GM23248 (cell line): ENCODE results near the gene HTR2A. TPM values are rescaled to one million over a fixed set of nuclear protein-coding genes. Genes with fewer than 3 reads are reported as not detected.
A peak's percentile ranks its signal among the peaks of the same experiment; 100 is the strongest.

Experiments
- DNase-seq: peaks from one replicate; pipeline ENCODE4 v3.0.0-alpha.2; 2015
- H2AFZ ChIP-seq: fragments of 200-600 bp; sonication (generic); 2 replicates; pipeline ENCODE4 v1.6.1; 2016; ENCODE audit warnings: antibody characterized with exemption
- H3F3A ChIP-seq: fragments of 200-600 bp; sonication (generic); 2 replicates; pipeline ENCODE4 v1.6.1; 2016; ENCODE audit warnings: mild to moderate bottlenecking, antibody characterized with exemption, mixed run types; ENCODE audit not compliant: insufficient read depth
- H3K27ac ChIP-seq: fragments of 200-600 bp; sonication (generic); 2 replicates; pipeline ENCODE4 v1.5.1; 2016; ENCODE audit warnings: mild to moderate bottlenecking
- H3K27me3 ChIP-seq: fragments of 200-600 bp; sonication (generic); replicated peaks from 2 replicates; pipeline ENCODE4 v1.6.1; 2016; ENCODE audit warnings: mild to moderate bottlenecking; ENCODE audit not compliant: insufficient read depth
- H3K36me3 ChIP-seq: fragments of 200-600 bp; sonication (generic); 2 replicates; pipeline ENCODE4 v1.6.1; 2016; ENCODE audit warnings: low read depth, mild to moderate bottlenecking
- H3K4me1 ChIP-seq: fragments of 200-600 bp; sonication (generic); 2 replicates; pipeline ENCODE4 v1.6.1; 2016; ENCODE audit warnings: mild to moderate bottlenecking; ENCODE audit not compliant: insufficient read depth
- H3K4me2 ChIP-seq: fragments of 200-600 bp; sonication (generic); one replicate; pipeline ENCODE4 v1.6.1; 2016; ENCODE audit warnings: mild to moderate bottlenecking; ENCODE audit not compliant: unreplicated experiment
- H3K4me3 ChIP-seq: fragments of 200-600 bp; sonication (generic); 2 replicates; pipeline ENCODE4 v1.5.1; 2016; ENCODE audit warnings: mild to moderate bottlenecking
- H3K79me2 ChIP-seq: fragments of 200-600 bp; sonication (generic); 2 replicates; pipeline ENCODE4 v1.6.1; 2016; ENCODE audit warnings: mild to moderate bottlenecking; ENCODE audit not compliant: insufficient read depth
- H3K9ac ChIP-seq: fragments of 200-600 bp; sonication (generic); 2 replicates; pipeline ENCODE4 v1.6.1; 2016; ENCODE audit warnings: mild to moderate bottlenecking
- H3K9me2 ChIP-seq: fragments of 200-600 bp; sonication (generic); 2 replicates; pipeline ENCODE4 v1.6.1; 2016; ENCODE audit warnings: mixed run types, mild to moderate bottlenecking, moderate library complexity; ENCODE audit not compliant: insufficient read depth
- H3K9me3 ChIP-seq: fragments of 200-600 bp; sonication (generic); one replicate; pipeline ENCODE4 v1.6.1; 2017; ENCODE audit warnings: low read depth
- H4K20me1 ChIP-seq: fragments of 200-600 bp; sonication (generic); 2 replicates; pipeline ENCODE4 v1.6.0; 2016; ENCODE audit not compliant: insufficient read depth
- EZH2 ChIP-seq: fragments of 200-600 bp; sonication (generic); IDR thresholded peaks from 2 replicates; pipeline ENCODE4 v1.6.1; 2018; ENCODE audit warnings: antibody characterized with exemption, mild to moderate bottlenecking; ENCODE audit not compliant: insufficient read depth, poor library complexity, severe bottlenecking
- EZH2phosphoT487 ChIP-seq: fragments of 200-600 bp; sonication (generic); IDR thresholded peaks from 2 replicates; pipeline ENCODE4 v1.6.1; 2018; ENCODE audit warnings: antibody characterized with exemption, moderate library complexity, mild to moderate bottlenecking, low read depth; ENCODE audit not compliant: insufficient read depth
- WGBS, 2 experiments: methylation state at CpG; one replicate each; pipeline ENCODE4 v1.1.6; 2015 to 2017; ENCODE audit warnings: low lambda C conversion rate in 2 of 2, low coverage in 1 of 2; ENCODE audit errors: missing lambda C conversion rate in 2 of 2; 5-methylcytosine and 5-hydroxymethylcytosine counted together
- in situ Hi-C: fragments of 300-500 bp; cut with MboI; formaldehyde crosslinking; loops from 2 replicates; pipeline ENCODE4 v1.15.0; 2020
- polyA plus RNA-seq: library from polyadenylated mRNA; unstranded; fragments of >200 nt; fragmentation: Nextera tagmentation; extraction: Ambion mirVana; gene quantifications from 2 replicates; pipeline ENCODE4 v1.2.1, GENCODE V29; 2016
- total RNA-seq: library from RNA; depleted of rRNA; stranded (reverse); fragments of >200 nt; shearing (Covaris generic); gene quantifications from 2 replicates; pipeline ENCODE4 v1.2.3, GENCODE V29; 2014

HTR2A gene
- total and polyA plus RNA-seq, 2 experiments from 2014 or later, result 2.0 to 2.1 TPM

DNA sequence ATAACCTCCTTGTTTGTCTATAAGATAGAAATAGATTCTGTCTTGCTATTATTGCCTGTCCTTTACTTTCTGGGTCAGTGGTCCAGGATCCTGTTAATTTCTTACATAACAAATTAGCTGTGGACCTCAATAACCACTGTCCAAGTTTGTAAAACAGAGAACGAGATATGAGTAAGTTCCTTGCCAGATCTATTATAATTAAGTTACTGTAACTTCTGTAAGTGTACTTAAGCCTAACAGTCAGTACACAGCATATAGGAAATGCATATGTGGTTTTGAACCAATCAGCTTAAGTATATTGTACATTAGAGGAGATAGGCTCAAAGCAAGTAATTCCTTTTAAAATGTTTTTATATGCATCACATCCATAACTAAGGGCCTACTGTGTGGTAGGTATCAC lies 34.9 kb downstream of the HTR2A start:
- no peaks in the 10 kb centered on the region for H3K9me3 ChIP-seq
- WGBS, 2 experiments, result 75 to 93% methylated on average over 1 of the region's 1 CpG
- no peaks in the 10 kb centered on the region for H3K79me2 ChIP-seq
- H3K27ac ChIP-seq, result no peak overlapping the region
- in situ Hi-C loops, result no loop called here
- H3K4me3 ChIP-seq, result no peak overlapping the region
- DNase-seq, result no peak
- no peak overlapping the region for H3K4me2 ChIP-seq
- no peaks in the 10 kb centered on the region for H3K9me2 ChIP-seq
- H4K20me1 ChIP-seq, result no peaks in the 10 kb centered on the region
- H2AFZ ChIP-seq, result no peak overlapping the region
- H3K27me3 ChIP-seq, result no peaks in the 10 kb centered on the region
- no peaks in the 10 kb centered on the region; the same call in 1 of the 2 replicates for H3F3A ChIP-seq
- peaks cover 14% of the 10 kb centered on the region for H3K4me1 ChIP-seq
- no peaks in the 10 kb centered on the region for H3K36me3 ChIP-seq
- TF ChIP-seq EZH2 (no peak), EZH2phosphoT487 (no peak)
- H3K9ac ChIP-seq, result no peak overlapping the region

DNA sequence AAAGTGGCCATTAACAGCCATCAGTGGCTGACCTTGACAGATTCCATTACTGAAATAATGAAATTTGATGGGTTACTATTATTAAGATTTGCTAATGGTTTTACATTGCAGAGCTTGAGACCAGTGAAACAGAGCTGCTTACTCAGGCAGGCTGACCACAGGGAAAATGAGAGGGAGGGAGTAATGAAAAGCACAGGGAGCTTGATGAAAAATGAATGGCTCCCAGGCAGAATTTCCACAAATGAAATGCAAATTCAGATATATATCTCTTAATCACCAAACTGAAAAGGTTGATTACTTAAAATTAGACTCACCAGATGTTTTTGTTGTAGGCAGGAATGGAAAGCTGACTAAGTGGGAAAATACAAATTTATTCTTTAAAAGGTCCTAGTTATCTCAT lies 36.1 kb downstream of the HTR2A start:
- Histone ChIP-seq H3K27me3 (no peaks in the 10 kb centered on the region), H3K4me1 (peaks cover 6% of the 10 kb centered on the region; the same call in 1 of the 2 replicates), H3K9me3 (no peaks in the 10 kb centered on the region), H3K9ac (no peak overlapping the region), H3K4me2 (no peak overlapping the region), H3K36me3 (no peaks in the 10 kb centered on the region), H3F3A (no peaks in the 10 kb centered on the region; the same call in 1 of the 2 replicates), H3K9me2 (no peaks in the 10 kb centered on the region), H2AFZ (no peak overlapping the region), H3K27ac (no peak overlapping the region), H3K79me2 (no peaks in the 10 kb centered on the region), H3K4me3 (no peak overlapping the region), H4K20me1 (no peaks in the 10 kb centered on the region)
- DNase-seq, result peak; percentile 49
- TF ChIP-seq EZH2 (no peak), EZH2phosphoT487 (no peak)
- in situ Hi-C loops, result no loop called here

DNA sequence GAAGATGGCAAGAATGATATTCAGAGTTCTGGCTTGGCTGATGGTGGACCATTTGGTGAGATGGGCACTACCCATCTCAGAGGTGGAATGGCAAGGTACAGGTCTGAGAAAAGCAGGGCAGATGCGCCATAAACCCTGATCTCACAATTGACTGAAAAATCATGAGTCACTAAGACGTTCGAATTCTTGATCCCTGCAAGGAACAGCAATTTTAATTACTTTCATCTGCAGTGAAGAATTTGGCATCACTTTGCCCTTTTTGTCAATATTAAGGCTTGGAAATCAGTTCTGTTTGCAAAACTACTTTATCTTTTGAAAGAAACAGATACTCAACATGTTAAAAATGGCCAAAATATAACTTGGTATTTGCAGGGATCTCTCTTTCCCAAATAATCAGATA lies 38.1 kb downstream of the HTR2A start:
- 6 to 17% methylated on average over 3 of the region's 3 CpGs for WGBS, 2 experiments
- no peak overlapping the region for H3K4me3 ChIP-seq

DNA sequence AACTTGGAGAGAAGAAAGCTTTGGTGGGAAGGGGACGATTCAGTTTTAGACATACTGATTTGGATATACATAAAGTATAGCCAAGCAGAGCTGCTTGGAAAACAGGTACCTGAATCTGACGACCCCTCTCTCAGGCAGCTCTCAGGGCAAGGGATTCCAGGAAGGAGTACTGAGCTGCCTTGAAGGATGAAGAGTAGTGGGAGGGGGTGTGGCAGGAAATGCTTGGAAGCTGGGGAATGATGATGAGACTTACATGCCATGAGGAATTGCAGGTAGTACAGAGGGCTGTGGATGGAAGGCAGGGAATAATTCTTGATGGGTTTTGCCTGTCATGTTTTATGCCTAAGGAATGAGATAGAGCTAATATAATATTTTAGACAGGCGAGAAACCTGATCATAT lies 38.7 kb downstream of the HTR2A start:
- no peaks in the 10 kb centered on the region for H4K20me1 ChIP-seq
- H3K79me2 ChIP-seq, result no peaks in the 10 kb centered on the region
- H3K9me2 ChIP-seq, result no peaks in the 10 kb centered on the region
- TF ChIP-seq EZH2phosphoT487 (no peak), EZH2 (no peak)
- no peaks in the 10 kb centered on the region for H3K36me3 ChIP-seq
- no peaks in the 10 kb centered on the region for H3K9me3 ChIP-seq
- no peak overlapping the region for H2AFZ ChIP-seq
- H3K4me1 ChIP-seq, result peaks cover 5% of the 10 kb centered on the region; the same call in 1 of the 2 replicates
- H3F3A ChIP-seq, result no peaks in the 10 kb centered on the region
- in situ Hi-C loops, result no loop called here
- H3K27me3 ChIP-seq, result no peaks in the 10 kb centered on the region
- H3K9ac ChIP-seq, result no peak overlapping the region
- no peak overlapping the region for H3K4me2 ChIP-seq
- no peak overlapping the region for H3K4me3 ChIP-seq
- no peak for DNase-seq
- no peak overlapping the region for H3K27ac ChIP-seq
- WGBS, 2 experiments, result 78% methylated on average over 3 of the region's 3 CpGs

More for the DNA sequence above, 38.1 kb downstream of the HTR2A start:
- Histone ChIP-seq H3K27ac (no peak overlapping the region), H3K9me3 (no peaks in the 10 kb centered on the region), H3K9me2 (no peaks in the 10 kb centered on the region), H2AFZ (no peak overlapping the region), H4K20me1 (no peaks in the 10 kb centered on the region), H3K9ac (no peak overlapping the region), H3K4me1 (peaks cover 5% of the 10 kb centered on the region; the same call in 1 of the 2 replicates), H3K27me3 (no peaks in the 10 kb centered on the region), H3K4me2 (no peak overlapping the region), H3F3A (no peaks in the 10 kb centered on the region), H3K36me3 (no peaks in the 10 kb centered on the region), H3K79me2 (no peaks in the 10 kb centered on the region)
- in situ Hi-C loops, result no loop called here
- DNase-seq, result peak; percentile 38
- TF ChIP-seq EZH2, result no peak
- no peak for TF ChIP-seq EZH2phosphoT487

DNA sequence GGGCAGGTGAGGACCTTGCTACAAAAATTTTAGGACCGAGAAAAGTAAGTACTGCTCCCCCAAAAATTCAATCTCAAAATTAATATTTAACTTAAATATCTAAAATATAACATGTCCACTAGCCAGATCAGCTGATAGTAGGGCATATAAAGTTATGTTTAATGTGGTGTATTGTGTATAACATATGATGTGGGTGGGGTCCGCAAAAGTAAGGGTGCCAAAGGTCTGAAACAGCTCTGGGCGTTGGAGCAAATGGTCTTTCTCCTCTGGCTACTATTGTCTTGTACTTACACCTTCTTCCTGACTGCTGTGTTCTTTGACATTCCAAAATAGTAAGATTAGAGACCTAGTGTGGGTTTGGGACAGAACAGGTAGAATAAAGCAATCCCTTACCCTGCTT lies 41.2 kb downstream of the HTR2A start:
- Histone ChIP-seq H3K79me2 (no peaks in the 10 kb centered on the region), H4K20me1 (no peaks in the 10 kb centered on the region), H3K36me3 (no peaks in the 10 kb centered on the region), H3F3A (no peaks in the 10 kb centered on the region), H3K4me1 (peaks cover 5% of the 10 kb centered on the region; the same call in 1 of the 2 replicates), H3K27ac (no peak overlapping the region), H3K4me3 (no peak overlapping the region), H3K9ac (no peak overlapping the region), H2AFZ (no peak overlapping the region), H3K9me3 (no peaks in the 10 kb centered on the region), H3K27me3 (no peaks in the 10 kb centered on the region), H3K9me2 (no peaks in the 10 kb centered on the region), H3K4me2 (no peak overlapping the region)
- WGBS, 2 experiments, result 84 to 90% methylated on average over 3 of the region's 3 CpGs
- no peak for DNase-seq
- in situ Hi-C loops, result no loop called here
- TF ChIP-seq EZH2 (no peak), EZH2phosphoT487 (no peak)
